HG03342 (cell line): ENCODE data around the gene FNDC7.
"Not testable (repeated sequence)": the region's sequence is repeated elsewhere in the genome, so short reads cannot be mapped to it uniquely, and the experiment has no call there.

Experiments used
- ATAC-seq: cut with Tn5 transposase; IDR thresholded peaks from one replicate; pipeline ENCODE4 v1.9.1; 2021; ENCODE audit warnings: mild to moderate bottlenecking, moderate library complexity; ENCODE audit not compliant: unreplicated experiment

The FNDC7 gene

DNA sequence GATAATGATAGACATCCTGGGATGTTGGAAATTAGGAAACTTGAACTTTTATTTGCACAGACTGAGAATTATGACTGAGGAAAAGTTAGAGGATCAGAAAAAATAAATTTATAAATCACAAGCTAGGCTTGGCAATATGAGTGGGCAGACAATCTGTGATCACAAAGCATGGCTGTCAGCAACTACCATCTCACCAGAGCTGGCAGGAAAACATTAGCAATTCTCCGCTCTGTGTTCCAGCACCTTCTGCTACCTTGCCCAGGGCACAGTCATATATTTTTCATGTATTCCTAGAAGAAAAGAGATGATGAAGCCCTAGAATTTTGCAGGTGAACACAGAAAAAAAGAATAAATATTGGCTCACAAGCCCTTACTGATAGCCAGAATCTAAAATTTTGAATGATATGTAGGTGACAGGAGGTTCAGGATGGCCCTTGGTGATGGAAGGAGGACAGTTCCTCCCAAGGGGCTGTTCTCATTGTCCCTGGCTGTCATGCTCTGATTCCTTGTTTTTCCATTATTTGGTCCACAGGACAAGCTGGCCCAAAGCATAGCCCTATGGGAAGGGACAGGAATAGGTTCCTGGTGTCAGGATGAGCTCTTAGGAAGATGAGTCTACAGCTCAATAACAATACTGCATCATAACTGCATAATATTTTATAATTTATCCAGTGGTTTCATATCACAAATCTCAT is 21.6 kb downstream of the FNDC7 start:
- ATAC-seq, result no peak

DNA sequence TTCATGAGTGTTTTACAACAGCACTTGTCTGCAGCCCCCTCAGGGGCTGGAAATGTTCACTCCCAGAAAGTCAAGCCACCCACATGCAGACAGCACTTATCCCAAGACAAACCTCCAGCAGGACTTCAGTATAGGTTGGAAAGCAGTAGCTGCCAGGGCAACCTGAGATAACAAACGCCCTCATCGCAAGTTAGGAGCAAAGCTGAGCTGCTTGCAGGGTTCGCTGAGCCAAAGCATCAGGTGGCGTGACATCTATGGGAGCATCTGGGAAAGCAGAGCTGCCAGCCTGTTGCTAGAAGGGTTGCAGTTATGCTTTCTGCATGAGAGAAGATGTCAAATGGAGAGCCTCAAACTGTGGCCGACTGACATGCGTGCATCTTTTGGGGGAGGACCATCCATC is 29.5 kb downstream of the FNDC7 start:
- no peak for ATAC-seq

GRCh38 chr1:108745980-108746381 is 33.3 kb downstream of the FNDC7 start:
- no peak for ATAC-seq

DNA sequence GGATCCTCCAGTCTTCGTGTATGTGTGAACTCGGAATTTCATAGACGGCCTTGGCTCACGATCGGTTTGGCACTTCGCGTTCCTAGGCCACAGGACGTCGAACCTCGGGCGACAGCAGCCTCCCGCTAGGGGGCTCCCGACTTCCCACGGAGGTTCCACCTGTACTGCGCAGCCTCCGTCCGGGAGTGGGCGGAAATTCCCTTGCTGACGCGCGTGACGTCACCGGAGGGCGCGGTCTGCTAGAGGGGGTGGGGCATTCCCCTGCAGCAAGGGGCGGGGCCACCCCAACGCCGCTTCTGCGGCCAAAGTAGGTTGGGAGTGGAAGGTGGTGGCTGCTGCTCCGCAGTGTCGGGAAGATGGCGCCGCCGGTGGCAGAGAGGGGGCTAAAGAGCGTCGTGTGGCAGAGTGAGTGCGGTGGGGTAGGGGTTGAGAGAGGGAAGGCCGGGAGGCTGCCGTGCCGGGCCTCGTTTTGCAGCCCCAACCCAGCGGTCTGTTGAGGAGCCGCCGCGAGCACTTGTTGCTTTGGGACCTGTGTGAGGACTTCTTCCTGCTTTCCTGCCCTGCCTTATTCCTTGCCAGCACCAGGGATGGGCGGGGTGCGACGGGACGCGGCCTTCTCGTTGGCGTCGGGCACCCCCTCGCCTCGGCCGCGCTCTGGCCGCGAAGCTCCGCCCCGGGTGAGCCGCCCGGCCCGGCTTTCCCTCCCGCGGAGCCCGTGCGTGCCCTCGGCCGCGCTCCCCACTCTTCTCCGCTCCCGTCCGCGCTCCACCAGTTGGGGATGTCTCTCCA is 33.9 kb downstream of the FNDC7 start, which contains the start of gene STXBP3:
Gene STXBP3, plus strand, starts transcription at position 293 of the 789 bp plus-strand sequence. Its CDS starts 64 bp downstream, at position 357.
- ATAC-seq, result peak; percentile 84

DNA sequence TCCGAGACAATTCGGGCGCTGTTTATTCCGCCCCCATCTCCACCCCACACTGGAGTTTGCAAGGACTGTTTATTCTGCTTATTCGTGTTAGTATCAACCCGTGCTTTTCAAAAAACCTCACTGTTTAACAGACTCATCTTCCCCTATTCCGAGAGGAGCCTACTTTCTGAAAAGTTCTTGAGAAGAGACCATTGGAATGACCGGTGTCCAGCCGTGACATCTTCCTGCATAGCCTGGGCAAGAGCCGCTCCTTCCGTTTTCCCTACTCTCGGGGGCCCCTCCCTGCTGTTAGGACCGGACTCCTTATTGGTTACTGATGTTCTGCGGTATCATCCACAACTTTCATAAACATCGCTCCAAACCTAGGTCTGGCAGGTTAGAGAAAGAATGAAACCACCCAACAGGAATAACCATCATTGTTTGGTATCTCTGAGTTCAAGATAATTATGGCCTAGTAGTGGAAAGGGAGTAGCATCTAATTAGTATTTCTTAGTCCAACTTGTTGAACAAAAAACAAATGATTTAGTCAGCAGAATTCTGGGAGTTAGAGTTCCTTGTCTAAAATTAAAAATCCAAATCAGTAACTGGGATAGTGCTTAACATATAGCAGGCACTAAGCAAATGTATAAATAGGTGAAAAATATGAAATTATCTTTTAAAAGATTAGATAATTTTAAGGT is 34.6 kb downstream of the FNDC7 start:
- ATAC-seq, result peak; percentile 21

- no peak for ATAC-seq
Observed at GRCh38 chr1:108747898-108748297, 35.2 kb downstream of the FNDC7 start.

DNA sequence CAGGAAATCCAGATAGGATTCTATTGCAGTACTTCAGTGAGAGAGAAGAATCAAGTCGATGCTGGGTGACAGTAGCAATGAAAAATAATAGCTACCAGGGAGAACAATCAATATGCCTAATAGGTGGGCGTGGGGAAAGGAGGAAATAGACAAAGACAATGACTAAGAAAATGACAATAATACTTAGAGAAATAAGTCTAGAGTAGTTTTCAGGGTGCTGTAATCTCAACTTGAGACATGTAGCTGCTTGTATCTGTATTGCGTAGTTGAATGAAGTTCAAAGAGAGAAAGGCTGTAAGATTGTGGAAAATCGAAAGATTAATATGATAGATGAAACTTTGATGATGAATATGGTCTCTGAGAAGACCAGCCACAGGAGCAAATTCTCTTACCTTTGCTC is 36.4 kb downstream of the FNDC7 start:
- no peak for ATAC-seq

DNA sequence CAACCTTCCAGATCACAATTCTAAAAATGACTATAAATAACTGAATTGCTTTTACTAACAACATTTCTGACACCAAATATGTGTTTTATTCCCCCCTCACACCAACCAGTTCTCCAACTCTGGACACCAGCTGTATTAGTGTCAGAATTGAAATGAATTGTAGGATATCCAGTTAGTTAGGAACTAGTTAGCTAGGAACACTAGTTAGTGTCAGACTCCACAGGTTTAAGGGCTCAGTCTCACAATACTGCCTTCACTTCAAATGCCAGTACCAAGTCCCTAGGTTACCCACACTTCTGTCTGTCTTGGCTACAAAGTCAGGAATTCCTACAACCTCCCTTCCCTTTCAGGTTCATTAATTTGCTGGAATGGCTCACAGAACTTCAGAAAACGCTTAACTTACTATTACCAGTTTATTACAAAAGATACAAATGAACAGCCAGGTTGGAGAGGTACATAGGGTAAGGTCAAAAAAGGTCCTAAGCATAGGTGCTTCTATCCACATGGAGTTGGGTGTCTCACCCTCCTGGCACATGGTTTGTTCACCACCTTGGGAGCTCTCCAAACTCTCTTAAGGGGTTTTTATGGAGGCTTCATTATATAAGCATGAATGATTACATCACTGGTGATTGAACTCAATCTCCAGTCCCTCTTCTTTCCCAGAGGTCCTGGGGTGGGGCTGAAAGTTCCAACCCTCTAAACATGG is 37.9 kb downstream of the FNDC7 start:
- ATAC-seq, result no peak

DNA sequence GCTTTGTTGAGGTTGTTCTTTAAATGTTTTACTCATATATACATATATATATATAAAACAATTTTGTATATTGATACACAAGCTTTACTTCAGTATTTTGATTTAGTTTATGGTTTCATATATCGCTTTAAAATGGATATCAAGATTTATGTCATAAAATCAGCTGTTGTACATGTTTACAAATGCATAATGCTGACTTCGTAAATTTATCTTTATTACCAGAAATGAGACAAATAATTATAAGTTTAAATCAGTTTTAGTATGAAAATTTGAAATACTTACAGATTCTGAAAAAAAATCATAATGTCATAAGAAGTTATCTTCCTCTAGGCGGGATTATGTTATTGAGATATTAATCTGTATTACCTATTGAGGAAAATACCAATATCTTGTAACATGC is 40.7 kb downstream of the FNDC7 start:
- ATAC-seq, result no peak

DNA sequence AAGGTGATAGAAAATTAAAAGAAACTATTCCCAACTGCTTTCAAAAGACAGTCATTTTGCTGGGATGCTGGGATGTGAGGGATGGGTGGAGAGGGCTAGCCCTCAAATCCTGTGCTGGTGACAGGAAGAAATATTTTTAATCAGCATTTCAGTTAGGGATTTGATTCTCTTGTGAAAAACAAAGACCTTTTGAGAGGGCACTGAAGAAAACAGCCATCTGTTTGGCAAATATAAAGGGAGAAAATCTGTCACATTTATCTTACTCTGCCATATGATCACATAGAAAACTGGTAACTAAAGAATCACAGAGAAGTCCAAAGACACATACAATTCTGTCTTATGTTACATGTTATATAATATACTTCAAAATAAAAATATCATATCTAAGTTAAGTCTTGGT is 46.1 kb downstream of the FNDC7 start:
- no peak for ATAC-seq

- no peak for ATAC-seq
Observed at GRCh38 chr1:108767115-108767514, 54.4 kb downstream of the FNDC7 start.

DNA sequence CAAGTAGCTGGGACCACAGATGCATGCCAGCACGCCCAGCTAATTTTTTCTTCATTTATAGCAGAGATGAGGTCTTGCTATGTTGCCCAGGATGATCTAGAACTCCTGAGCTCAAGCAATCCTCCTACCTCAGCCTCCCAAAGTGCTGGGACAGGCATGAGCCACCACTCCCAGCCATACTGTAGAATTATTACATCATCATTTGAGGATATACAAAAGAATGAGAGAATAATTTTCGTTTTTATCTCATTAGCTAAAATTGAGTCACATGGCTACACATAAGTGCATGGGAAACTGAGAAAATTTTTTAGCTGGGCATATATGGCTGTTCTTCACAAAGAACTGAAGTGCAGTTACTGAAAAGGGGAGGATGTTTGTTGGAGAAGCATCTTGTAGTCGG is 55.0 kb downstream of the FNDC7 start:
- ATAC-seq, result no peak

GRCh38 chr1:108777839-108778238 is 65.1 kb downstream of the FNDC7 start:
- no peak for ATAC-seq

- no peak for ATAC-seq
Observed at GRCh38 chr1:108779455-108779854, 66.7 kb downstream of the FNDC7 start.

DNA sequence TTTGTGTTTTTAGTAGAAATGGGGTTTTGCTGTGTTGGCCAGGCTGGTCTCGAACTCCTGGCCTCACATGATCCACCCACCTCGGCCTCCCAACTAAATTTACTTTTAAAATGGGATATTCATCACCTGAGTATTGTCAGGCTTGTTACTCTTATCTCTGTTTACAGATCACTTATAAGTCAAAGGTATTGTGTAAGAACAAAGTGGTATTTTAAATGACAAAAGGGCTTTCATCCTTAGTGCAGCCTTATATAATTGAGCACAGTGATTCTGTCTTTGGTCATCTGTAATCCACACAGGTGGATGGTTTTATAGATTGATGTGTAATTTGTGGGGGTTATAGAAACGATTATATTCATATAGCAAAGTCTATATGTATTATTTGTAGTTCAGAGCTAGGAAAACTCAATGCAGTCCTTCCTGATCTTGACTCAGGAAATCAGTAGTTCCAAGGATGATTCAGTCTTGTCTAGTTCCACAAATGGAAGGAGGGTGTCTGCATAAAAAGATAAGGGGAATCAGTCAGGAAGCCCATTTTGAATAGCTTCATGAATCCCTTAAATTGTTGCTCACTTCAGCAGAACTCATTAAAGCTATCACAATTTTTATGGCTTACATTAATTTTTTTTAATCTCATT is 68.3 kb downstream of the FNDC7 start:
- no peak for ATAC-seq

DNA sequence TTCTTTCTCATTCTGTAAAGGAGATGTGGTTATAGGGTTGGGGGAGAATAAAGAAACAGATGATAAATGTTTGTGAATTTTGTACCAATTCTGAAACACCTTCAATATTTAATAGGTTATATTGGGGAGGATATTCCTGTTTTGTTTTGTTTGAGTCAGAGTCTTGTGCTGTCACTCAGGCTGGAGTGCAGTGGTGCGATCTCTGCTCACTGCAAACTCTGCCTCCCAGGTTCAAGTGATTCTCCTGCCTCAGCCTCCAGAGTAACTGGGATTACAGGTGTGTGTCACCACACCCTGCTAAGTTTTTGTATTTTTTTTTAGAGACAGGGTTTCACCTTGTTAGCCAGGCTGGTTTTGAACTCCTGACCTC is 68.9 kb downstream of the FNDC7 start:
- not testable (repeated sequence) for ATAC-seq

- no peak for ATAC-seq
Observed at GRCh38 chr1:108785264-108785663, 72.6 kb downstream of the FNDC7 start.

DNA sequence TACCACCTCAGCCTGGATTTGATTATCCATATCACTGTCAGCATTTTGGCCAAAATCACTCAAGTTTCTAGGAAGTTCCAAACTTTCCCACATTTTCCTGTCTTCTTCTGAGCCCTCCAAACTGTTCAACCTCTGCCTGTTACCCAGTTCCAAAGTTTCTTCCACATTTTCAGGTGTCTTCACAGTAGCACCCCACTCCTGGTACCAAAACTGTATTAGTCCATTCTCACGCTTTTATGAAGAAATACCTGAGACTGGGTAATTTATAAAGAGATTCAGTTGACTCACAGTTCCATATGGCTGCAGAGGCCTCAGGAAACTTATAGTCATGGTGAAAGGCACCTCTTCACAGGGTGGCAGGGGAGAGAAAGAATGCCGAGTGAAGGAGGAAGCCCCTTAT is 73.2 kb downstream of the FNDC7 start:
- no peak for ATAC-seq

DNA sequence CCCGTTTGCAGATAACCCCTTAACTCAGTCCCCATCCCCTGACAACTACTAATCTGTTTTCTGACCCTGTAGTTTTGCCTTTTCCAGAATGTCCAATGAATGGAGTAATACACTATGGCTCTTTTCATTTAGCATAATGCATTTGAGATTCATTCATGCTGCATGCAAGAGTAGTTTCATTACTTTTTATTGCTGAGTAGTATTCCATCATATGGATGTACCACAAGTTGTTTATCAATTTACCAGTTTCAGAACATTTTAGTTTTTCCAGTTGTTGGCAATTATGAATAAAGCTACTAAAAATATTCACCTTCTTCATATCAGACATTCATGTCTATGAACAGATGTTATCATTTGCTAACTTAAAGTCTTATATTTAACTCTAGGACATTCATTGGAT is 79.1 kb downstream of the FNDC7 start:
- no peak for ATAC-seq
